ENCODE results near the gene PITX1.

The PITX1 gene

GRCh38 chr5:135034963-135035677 lies 1.1 kb upstream of the PITX1 start:
- 38 to 49% methylated on average over 8 to 10 of the region's 14 CpGs for WGBS, 2 experiments (ENCODE audit: insufficient coverage in 2 of 2)
- Histone ChIP-seq H3K27ac (ENCODE audit: low read depth, low read length, severe bottlenecking) (no peak overlapping the region), H3K4me3 (ENCODE audit: extremely low read depth, insufficient read depth, low read length, poor library complexity, severe bottlenecking) (no peak overlapping the region), H3K36me3 (ENCODE audit: control insufficient read depth, insufficient read depth, low read length) (no peaks in the 10 kb centered on the region), H3K9me3 (ENCODE audit: control insufficient read depth, low read length) (no peaks in the 10 kb centered on the region), H3K4me1 (ENCODE audit: control insufficient read depth, insufficient read depth, low read length, poor library complexity, severe bottlenecking) (peaks cover 21% of the 10 kb centered on the region)

GRCh38 chr5:135034236-135034962 lies 371 bp upstream of the PITX1 start:
- 1% methylated on average over 21 to 36 of the region's 65 CpGs for WGBS, 2 experiments (ENCODE audit: insufficient coverage in 2 of 2)
- no peak overlapping the region for H3K27ac ChIP-seq (ENCODE audit: low read depth, low read length, severe bottlenecking)

DNA sequence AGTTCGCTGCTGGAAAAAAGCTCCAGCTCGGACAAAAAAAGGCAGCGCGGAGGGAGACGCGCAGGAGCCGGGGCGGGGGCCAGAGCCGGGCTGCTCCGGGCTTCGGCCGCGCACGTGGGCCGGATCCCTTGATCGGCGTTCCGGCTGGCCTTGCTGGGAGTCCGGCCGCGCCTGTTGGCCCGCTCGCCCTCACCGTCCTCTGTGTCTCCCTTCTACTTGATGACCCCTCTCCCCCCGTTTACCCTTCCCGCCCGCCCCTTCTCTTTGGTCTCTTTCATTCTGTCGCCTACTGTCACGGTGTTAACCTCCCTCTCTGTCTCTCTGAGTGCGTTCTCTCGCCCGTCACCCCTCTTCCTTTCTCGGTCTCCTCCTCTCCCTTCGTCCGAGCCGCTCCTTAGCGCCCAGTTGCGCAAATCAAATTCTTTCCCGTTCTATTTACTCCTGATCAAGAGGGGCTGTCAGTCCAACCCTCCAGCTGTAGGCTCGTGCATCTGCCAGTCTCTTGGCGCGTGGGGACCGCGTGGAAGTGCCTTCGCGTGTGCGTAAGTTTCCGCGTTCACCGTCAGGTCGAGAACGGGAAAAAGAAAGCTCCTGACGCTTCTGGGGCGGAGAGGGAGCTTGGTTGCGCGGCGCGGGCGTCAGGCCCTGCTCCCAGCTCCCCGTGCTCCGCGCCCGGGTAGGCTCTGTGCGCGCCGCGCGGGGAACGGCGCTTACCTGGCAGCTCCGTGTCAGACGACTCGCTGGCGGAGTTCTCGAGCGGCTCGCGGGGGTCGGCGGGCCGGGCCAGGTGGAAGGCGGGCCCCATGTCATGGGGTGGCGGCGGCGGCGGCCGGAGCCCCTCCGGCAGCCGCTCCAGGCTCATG lies 798 bp downstream of the PITX1 start:
- no peaks in the 10 kb centered on the region for H3K9me3 ChIP-seq (ENCODE audit: control insufficient read depth, low read length)
- H3K4me1 ChIP-seq (ENCODE audit: control insufficient read depth, insufficient read depth, low read length, poor library complexity, severe bottlenecking): peaks cover 15% of the 10 kb centered on the region
- H3K27ac ChIP-seq (ENCODE audit: low read depth, low read length, severe bottlenecking): no peak overlapping the region
- H3K36me3 ChIP-seq (ENCODE audit: control insufficient read depth, insufficient read depth, low read length): no peaks in the 10 kb centered on the region
- H3K4me3 ChIP-seq (ENCODE audit: extremely low read depth, insufficient read depth, low read length, poor library complexity, severe bottlenecking): peak overlapping the region; percentile 49
- WGBS, 2 experiments (ENCODE audit: insufficient coverage in 2 of 2): 0% methylated on average over 75 to 78 of the region's 89 CpGs

More at GRCh38 chr5:135034236-135034962, 371 bp upstream of the PITX1 start:
- peak overlapping the region; percentile 49 for H3K4me3 ChIP-seq (ENCODE audit: extremely low read depth, insufficient read depth, low read length, poor library complexity, severe bottlenecking)
- H3K9me3 ChIP-seq (ENCODE audit: control insufficient read depth, low read length): no peaks in the 10 kb centered on the region
- H3K4me1 ChIP-seq (ENCODE audit: control insufficient read depth, insufficient read depth, low read length, poor library complexity, severe bottlenecking): peaks cover 19% of the 10 kb centered on the region
- H3K36me3 ChIP-seq (ENCODE audit: control insufficient read depth, insufficient read depth, low read length): no peaks in the 10 kb centered on the region

DNA sequence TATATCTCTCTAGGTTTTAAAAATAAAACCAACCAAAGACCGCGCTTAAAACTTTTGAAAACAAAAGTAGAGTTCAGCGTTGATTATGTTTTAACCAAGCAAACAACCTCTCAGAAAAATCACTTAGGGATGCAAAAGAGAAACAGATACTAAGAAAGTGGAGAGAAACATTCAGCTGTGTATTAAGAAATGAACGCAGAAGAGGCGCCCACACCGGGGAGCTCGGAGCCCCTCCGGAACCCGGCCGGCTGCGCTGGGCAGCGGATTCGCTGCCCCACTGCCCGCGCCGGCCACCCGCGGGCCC lies 1.4 kb downstream of the PITX1 start:
- Histone ChIP-seq H3K27ac (ENCODE audit: low read depth, low read length, severe bottlenecking) (no peak overlapping the region), H3K4me3 (ENCODE audit: extremely low read depth, insufficient read depth, low read length, poor library complexity, severe bottlenecking) (peak overlapping the region; percentile 49), H3K4me1 (ENCODE audit: control insufficient read depth, insufficient read depth, low read length, poor library complexity, severe bottlenecking) (peaks cover 15% of the 10 kb centered on the region), H3K36me3 (ENCODE audit: control insufficient read depth, insufficient read depth, low read length) (no peaks in the 10 kb centered on the region), H3K9me3 (ENCODE audit: control insufficient read depth, low read length) (no peaks in the 10 kb centered on the region)
- WGBS, 2 experiments (ENCODE audit: insufficient coverage in 2 of 2): 0% methylated on average over 13 to 15 of the region's 18 CpGs

DNA sequence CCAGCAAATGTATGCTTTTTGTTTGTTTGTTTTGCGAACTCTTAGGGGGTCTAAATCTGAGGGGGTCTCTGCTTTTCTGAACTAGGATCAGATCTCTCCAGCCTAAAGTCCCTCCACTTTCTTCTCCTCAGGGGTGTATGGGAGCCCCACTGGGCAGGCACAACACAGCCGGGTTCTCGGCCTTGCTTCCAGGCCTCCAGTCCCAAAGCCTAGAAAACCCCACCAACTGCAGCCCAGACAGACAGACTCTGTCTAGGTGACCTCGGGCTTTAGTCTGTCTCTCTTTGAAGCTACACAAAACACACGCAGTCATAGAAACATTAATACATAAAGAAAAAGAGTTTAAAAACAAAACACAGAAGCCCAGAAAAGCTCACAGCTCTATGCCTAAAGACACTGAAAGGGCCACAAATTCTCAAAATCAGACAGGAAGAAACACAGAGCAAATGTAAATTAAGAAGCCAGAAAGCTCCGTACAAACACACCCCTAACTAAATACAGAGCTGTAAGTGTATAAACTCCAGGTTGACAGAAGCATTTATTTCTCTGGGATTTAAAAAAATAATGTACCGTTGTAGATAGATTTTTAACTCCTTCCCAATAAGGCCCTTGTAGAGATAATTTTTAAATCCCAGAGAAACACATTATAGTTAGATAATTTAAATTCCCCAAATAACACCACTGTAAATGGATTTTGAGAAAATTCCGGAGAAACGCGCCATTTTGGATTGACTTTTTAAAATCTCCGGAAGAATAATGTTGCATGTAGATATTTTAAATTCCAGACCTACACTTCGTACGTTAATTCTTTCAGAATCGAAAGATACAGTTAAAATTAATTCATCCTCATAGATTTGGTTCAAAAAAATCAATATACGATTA lies 2.0 kb downstream of the PITX1 start:
- no peaks in the 10 kb centered on the region for H3K9me3 ChIP-seq (ENCODE audit: control insufficient read depth, low read length)
- H3K4me3 ChIP-seq (ENCODE audit: extremely low read depth, insufficient read depth, low read length, poor library complexity, severe bottlenecking): peak overlapping the region; percentile 49
- no peaks in the 10 kb centered on the region for H3K36me3 ChIP-seq (ENCODE audit: control insufficient read depth, insufficient read depth, low read length)
- H3K4me1 ChIP-seq (ENCODE audit: control insufficient read depth, insufficient read depth, low read length, poor library complexity, severe bottlenecking): peaks cover 15% of the 10 kb centered on the region
- 0 to 9% methylated on average over 2 to 4 of the region's 15 CpGs for WGBS, 2 experiments (ENCODE audit: insufficient coverage in 2 of 2)
- H3K27ac ChIP-seq (ENCODE audit: low read depth, low read length, severe bottlenecking): no peak overlapping the region

- H3K27ac ChIP-seq (ENCODE audit: low read depth, low read length, severe bottlenecking): no peak overlapping the region
- H3K9me3 ChIP-seq (ENCODE audit: control insufficient read depth, low read length): no peaks in the 10 kb centered on the region
- H3K4me1 ChIP-seq (ENCODE audit: control insufficient read depth, insufficient read depth, low read length, poor library complexity, severe bottlenecking): peaks cover 15% of the 10 kb centered on the region
- peak overlapping the region; percentile 49 for H3K4me3 ChIP-seq (ENCODE audit: extremely low read depth, insufficient read depth, low read length, poor library complexity, severe bottlenecking)
- no peaks in the 10 kb centered on the region for H3K36me3 ChIP-seq (ENCODE audit: control insufficient read depth, insufficient read depth, low read length)
- 2 to 3% methylated on average over 43 to 54 of the region's 57 CpGs for WGBS, 2 experiments (ENCODE audit: insufficient coverage in 2 of 2)
Measured at GRCh38 chr5:135030956-135031812, 2.8 kb downstream of the PITX1 start.

- WGBS, 2 experiments (ENCODE audit: insufficient coverage in 2 of 2): 5 to 13% methylated on average over 8 to 10 of the region's 13 CpGs
Measured at GRCh38 chr5:135030123-135030955, 3.7 kb downstream of the PITX1 start.

DNA sequence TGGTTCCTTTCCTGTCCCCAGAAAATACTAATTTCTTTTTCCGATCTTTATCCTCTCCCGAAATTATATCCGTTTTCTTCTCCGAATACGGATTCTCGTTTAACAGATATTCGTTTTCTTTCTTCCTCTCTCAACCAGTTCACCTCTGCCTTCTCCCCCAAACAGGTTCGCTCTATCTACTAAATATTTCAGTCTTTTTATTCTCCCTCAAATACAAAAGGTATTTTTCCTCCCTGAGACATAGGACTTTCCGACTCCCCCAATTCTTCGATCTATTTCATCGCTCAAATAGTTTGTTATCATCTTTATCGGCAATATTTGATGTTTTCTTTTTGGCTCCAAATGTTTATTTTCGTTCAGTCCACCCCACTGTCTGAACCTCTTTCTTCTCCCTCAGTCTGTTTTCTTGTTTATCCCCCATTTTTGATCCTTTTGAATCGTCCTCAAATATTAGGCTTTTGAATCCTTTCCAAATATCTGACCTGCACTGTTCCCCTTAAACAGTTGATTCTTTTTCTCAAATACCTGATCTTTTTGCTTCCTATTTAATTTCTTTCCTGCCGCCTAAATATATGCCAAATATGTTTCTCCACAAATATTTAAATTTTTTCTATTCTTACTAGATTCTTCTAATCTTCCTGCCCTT lies 4.4 kb downstream of the PITX1 start:
- H3K4me1 ChIP-seq (ENCODE audit: control insufficient read depth, insufficient read depth, low read length, poor library complexity, severe bottlenecking): peaks cover 16% of the 10 kb centered on the region
- WGBS, 2 experiments (ENCODE audit: insufficient coverage in 2 of 2): 18 to 20% methylated on average over 15 of the region's 15 CpGs
- no peak overlapping the region for H3K27ac ChIP-seq (ENCODE audit: low read depth, low read length, severe bottlenecking)
- H3K36me3 ChIP-seq (ENCODE audit: control insufficient read depth, insufficient read depth, low read length): no peaks in the 10 kb centered on the region
- H3K9me3 ChIP-seq (ENCODE audit: control insufficient read depth, low read length): no peaks in the 10 kb centered on the region
- H3K4me3 ChIP-seq (ENCODE audit: extremely low read depth, insufficient read depth, low read length, poor library complexity, severe bottlenecking): no peak overlapping the region

More at GRCh38 chr5:135030123-135030955, 3.7 kb downstream of the PITX1 start:
- Histone ChIP-seq H3K9me3 (ENCODE audit: control insufficient read depth, low read length) (no peaks in the 10 kb centered on the region), H3K4me1 (ENCODE audit: control insufficient read depth, insufficient read depth, low read length, poor library complexity, severe bottlenecking) (peaks cover 19% of the 10 kb centered on the region), H3K27ac (ENCODE audit: low read depth, low read length, severe bottlenecking) (no peak overlapping the region), H3K36me3 (ENCODE audit: control insufficient read depth, insufficient read depth, low read length) (no peaks in the 10 kb centered on the region), H3K4me3 (ENCODE audit: extremely low read depth, insufficient read depth, low read length, poor library complexity, severe bottlenecking) (peak overlapping the region; percentile 49)

Data from mesodermal cell (in vitro differentiated cells).